Measurements from ENCODE around the gene ACAD8.

ACAD8 gene

DNA sequence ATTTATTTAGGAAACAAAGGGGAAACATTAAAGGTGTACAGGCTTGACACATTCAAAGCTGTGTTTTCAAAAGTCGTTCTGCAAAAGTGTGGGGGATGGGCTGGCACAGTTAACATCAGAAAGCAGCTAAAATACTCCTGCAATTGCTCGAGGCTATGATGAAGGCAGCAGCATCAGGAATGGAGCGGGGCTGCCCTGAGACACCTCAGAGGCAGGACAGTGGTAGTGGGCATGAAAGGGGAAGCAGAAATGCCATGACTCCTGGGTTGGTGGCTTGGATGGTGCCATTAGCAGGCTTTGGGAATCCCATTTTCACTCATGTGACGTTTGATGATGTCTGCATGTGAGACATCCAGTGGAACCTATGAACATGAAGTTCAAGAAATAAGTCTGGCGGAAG lies 30.2 kb upstream of the ACAD8 start:
- TF ChIP-seq, protein P1, sequence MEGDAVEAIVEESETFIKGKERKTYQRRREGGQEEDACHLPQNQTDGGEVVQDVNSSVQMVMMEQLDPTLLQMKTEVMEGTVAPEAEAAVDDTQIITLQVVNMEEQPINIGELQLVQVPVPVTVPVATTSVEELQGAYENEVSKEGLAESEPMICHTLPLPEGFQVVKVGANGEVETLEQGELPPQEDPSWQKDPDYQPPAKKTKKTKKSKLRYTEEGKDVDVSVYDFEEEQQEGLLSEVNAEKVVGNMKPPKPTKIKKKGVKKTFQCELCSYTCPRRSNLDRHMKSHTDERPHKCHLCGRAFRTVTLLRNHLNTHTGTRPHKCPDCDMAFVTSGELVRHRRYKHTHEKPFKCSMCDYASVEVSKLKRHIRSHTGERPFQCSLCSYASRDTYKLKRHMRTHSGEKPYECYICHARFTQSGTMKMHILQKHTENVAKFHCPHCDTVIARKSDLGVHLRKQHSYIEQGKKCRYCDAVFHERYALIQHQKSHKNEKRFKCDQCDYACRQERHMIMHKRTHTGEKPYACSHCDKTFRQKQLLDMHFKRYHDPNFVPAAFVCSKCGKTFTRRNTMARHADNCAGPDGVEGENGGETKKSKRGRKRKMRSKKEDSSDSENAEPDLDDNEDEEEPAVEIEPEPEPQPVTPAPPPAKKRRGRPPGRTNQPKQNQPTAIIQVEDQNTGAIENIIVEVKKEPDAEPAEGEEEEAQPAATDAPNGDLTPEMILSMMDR (IDR thresholded peaks at IDR 0.05; ENCODE audit: insufficient read depth, low read depth, low read length, missing control alignments): no peak
- peak overlapping the region; percentile 94 for H3K4me3 ChIP-seq (ENCODE audit: low read depth, low read length)
- peak; percentile 16 for DNase-seq (ENCODE audit: low read depth)

DNA sequence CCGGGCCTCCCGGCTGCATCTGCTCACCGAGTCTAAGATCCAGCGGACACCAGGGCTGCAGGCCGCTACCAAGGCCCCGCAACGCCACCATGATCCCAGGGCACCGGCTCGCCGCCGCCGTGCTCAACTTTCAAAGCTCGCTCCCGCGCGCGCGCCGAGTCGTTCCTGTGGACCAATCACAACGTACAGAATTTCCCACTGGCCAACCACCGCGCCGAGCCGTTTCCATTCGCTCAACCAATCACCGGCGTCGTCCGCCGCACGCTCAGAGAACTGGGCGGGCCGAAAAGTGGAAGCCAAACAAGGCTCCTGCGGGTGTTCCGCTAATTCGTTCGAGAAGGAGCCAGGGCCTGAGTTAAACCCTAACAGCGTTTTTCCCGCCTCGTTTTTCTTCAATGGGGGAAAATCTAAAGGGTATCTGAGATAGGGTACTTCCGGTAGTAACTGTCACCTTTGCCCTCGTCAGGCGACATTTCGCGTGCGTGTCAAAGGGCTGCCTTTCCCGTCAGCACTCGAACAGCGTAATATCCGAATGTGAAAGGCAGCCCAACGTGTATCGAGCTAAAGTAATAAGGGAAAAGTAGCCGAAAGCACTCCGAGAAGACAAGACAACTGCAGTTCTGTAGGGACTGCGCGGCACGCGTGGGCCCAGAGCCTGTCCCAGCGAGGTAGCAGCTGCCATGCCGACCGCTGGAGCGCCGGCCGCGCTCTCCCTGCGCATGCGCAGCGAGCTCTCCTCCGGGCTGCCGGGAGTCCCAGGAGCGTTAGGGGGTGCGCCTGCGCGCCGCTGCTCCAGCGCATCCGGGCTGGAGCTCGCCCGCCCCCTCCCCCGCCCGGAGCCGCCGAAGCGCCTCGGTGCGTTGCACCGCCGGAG lies 29.3 kb upstream of the ACAD8 start, which contains the start of the genes NCAPD3 and VPS26B:
TSS of gene NCAPD3 (minus strand) at position 132 of the 874 bp plus-strand sequence. CDS start at position 91, 41 bp downstream.
TSS of gene VPS26B (plus strand) at position 836 of the 874 bp plus-strand sequence. CDS start 452 bp downstream, outside the sequence.
- peak within 1 kb of the TSS; percentile 94 for H3K4me3 ChIP-seq (ENCODE audit: low read depth, low read length)
- TF ChIP-seq, protein P1 (IDR thresholded peaks at IDR 0.05; ENCODE audit: insufficient read depth, low read depth, low read length, missing control alignments): no peak

DNA sequence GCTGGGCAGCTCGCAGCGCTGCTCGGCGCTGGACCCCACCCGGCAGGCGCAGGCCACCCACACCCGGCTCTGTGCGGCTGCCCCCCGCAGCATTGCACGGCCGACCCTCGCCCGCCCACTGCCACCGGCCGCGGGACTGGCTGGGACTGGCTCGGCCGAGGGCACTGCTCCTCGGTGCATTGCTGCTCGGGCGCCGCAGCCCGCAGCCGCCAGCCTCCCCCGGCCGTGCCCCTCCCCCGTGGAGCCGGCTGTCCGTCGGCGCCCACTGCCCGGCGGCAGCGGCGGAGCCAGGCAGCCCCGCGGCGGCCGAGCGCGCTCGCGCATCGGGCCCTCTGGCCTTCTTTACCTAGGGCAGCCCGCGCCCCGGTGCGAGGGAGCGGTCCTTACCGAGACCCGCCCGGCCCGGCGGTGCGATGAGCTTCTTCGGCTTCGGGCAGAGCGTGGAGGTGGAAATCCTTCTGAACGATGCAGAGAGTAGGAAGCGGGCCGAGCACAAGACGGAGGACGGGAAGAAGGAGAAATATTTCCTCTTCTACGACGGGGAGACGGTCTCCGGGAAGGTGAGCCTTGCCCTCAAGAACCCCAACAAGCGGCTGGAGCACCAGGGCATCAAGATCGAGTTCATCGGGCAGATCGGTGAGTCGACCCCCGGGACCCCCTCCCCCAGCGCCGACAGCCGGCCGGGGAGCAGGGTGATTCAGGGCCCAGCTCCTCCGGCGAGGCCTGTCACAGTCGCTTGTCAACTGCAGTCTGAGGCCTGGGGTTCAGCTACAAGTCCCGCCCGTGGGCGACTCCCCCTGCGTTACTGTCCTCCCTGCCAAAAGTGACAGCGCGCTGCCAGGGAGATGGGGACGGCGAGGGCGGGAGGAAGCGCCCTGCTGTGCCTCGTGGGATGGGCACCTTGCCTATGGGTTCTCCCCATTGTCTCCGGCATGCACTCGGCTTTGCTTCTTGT lies 28.4 kb upstream of the ACAD8 start:
- DNase-seq (ENCODE audit: low read depth): peak; percentile 58
- TF ChIP-seq, protein P1 (IDR thresholded peaks at IDR 0.05; ENCODE audit: insufficient read depth, low read depth, low read length, missing control alignments): no peak

More for the DNA sequence above, 29.3 kb upstream of the ACAD8 start, which contains the start of the genes NCAPD3 and VPS26B:
- peak; percentile 97 for DNase-seq (ENCODE audit: low read depth)

DNA sequence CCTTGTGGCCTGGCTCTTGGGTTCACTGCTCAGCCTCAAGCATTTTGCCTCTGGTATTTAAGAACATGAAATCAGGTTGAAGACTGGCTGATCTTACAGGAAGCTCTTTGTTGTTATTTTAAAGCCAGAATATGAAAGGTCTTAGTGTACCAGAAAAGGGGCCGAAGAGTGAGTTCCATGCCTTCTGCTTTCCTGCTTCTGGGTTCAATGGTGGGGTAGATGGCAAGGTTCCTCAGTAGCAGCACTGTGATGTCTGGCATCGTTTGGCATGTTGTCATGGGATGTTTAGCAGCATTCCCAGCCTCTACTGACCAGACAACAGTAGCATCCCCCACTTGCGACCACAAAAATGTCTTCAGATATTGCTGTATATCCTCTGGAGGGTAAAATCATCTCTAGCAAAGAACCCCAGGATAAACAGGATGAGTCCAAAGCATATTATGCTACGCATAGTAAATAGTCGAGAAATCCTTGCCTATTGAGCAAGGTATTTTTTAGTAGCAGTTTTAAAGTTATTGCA lies 26.5 kb upstream of the ACAD8 start:
- H3K4me3 ChIP-seq (ENCODE audit: low read depth, low read length): no peak overlapping the region
- no peak for DNase-seq (ENCODE audit: low read depth)
- TF ChIP-seq, protein P1 (IDR thresholded peaks at IDR 0.05; ENCODE audit: insufficient read depth, low read depth, low read length, missing control alignments): no peak

More for the DNA sequence above, 28.4 kb upstream of the ACAD8 start:
- H3K4me3 ChIP-seq (ENCODE audit: low read depth, low read length): peak overlapping the region; percentile 94

DNA sequence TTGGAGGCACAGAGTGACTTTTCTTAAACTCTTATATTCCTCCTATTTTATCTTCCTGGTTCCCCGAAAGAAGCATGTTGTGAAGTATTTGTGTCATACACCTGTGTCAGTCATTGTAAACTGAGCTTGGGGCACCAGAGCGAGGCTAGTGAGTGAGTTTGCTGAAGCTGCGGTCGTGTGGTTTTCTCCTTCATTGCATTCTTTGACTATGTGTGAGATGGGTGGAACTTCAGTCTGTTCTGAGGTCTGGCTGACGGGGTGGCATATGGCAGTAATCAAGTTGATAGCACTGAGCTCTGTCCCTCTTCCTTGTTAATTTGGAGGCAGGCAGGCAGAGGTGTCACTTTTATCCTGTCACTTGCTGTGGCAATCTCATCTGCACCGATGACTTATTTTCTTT lies 24.7 kb upstream of the ACAD8 start:
- H3K4me3 ChIP-seq (ENCODE audit: low read depth, low read length): no peak overlapping the region
- DNase-seq (ENCODE audit: low read depth): peak; percentile 90
- TF ChIP-seq, protein P1 (IDR thresholded peaks at IDR 0.05; ENCODE audit: insufficient read depth, low read depth, low read length, missing control alignments): no peak

DNA sequence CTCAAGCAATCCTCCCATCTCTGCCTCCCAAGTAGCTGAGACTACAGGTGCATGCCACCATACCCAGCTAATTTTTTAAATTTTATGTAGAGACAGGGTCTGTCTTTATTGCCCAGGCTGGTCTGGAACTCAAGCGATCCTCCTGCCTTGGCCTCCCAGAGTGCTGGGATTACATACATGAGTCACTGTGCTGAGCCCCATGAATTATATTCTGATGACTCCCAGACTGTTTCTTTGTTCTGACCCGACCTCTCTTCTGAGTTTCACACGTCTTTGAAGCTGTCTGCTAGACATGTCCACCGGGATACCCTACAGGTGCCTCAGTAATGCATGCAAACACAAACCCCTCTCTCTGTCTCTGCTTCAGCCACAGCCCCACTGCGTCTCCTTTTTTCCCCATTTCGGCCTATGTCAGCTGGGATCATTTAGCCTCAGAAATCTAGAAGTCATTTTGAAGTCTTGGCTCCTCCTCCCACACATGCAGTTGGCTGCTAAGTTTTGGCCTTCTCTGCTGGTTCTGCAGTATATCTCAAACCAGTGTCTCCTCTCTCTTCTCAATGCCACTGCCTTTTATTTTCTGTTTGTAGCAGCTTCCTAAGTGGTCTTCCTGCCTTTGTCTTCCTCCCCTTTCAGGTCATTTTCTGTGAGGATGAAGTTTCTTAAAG lies 24.1 kb upstream of the ACAD8 start:
- TF ChIP-seq, protein P1 (IDR thresholded peaks at IDR 0.05; ENCODE audit: insufficient read depth, low read depth, low read length, missing control alignments): no peak
- H3K4me3 ChIP-seq (ENCODE audit: low read depth, low read length): no peak overlapping the region
- no peak for DNase-seq (ENCODE audit: low read depth)
